GM15510 (cell line): ENCODE data around the gene RNF17.

Experiments used
- POLR2A ChIP-seq: IDR thresholded peaks from 3 replicates; pipeline ENCODE4 v1.6.1; 2011; ENCODE audit warnings: borderline replicate concordance; ENCODE audit not compliant: insufficient read length; ENCODE audit errors: extremely low read depth

The RNF17 gene

DNA sequence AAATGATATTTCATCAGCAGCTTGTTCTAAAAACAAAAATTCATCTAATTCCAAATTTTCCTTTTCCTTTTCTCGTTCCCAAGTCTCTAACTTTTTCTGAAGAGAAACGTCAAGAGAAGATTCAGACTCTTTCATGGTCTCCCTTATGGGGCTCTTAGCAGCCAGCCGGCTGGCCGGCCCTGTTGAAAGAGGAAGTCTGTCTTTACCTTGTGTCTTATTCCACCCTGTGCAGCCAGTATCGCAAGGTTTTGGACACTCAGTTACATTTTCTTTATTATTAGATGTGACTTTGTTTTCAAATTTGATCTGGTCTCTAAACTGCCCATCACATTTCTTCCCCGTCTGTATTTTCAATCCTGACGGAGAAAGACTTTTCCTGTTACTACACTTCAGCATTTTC, 142.3 kb downstream of the RNF17 start:
- no peak for TF ChIP-seq POLR2A

DNA sequence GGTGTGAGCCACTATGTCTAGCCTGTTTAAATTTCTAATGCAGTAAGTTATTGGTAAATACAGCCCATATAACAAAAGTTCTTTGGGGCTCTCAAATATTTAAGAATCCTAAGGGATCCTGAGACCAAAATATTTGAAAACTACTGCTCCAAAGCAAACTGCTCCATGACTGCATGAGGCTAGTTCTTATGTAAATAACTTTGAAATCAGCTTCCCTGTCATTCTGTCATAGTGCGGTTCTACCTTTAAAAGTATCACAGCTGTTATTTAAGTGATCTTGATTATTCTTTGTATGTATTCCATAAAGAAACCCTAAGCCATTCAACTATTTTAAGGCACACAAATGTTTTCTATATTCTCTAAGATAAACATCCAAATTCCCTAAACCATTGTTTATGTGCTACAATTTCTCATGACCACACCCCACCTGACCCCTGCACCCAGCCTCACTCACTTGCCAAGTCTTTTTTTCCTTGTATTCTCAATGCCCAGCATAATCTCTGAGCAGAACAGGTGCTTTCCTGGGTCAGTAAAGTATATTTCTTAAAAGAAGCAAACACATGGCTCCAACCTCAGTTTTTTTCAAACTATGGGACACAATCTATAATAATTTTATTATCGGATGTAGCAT, 146.6 kb downstream of the RNF17 start:
- no peak for TF ChIP-seq POLR2A

DNA sequence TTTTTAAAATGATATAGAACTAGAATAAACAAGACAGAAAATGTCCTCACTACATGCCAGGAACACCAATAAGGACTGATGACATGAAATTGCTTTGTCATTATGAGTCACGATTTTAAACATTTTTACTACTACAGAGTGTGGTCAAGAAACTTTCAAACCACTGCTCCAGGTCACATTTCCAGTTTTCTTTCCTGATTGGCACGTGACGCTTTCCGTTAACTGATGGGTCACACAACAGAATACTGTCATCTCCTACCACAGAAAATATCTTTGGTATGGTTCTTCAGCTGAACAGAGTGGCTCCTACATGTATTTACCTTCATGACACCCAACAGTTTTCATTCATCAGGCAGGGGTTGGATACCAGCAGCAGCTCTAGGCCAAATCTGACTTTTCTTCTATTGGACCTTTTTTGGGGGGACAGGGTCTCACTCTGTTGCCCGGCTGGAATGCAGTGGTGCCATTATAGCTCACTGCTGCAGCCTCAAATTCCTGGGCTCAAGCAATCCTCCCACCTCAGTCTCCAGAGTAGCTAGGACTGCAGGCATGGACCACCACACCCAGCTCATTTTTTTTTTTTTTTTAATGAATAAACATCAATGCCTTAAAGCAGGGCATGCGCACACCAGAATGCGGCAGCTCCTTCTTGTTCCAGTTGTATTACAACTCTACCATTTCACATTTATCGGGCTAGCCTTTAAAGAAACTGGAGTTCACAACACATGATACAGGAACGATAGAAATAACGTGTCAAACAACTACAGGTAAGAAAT, 147.4 kb downstream of the RNF17 start:
- TF ChIP-seq POLR2A, result no peak

DNA sequence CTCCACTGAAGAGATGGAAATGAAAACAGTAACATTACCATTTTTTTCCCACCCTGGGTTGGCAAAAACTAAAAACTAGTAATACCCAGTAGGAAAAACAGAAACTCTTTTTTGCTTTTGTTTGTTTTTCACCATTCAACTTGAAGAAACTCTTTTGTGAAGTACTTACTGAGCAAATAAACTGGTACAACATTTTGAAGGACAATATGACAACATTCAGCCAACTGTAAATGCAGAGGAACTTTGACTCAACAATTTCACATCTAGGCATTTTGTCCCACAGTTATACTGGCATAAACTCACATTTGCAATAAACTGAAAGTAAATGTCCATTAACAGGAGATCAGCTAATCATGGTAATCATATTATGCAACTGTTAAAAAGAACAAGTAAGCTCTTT, 152.5 kb downstream of the RNF17 start:
- no peak for TF ChIP-seq POLR2A

DNA sequence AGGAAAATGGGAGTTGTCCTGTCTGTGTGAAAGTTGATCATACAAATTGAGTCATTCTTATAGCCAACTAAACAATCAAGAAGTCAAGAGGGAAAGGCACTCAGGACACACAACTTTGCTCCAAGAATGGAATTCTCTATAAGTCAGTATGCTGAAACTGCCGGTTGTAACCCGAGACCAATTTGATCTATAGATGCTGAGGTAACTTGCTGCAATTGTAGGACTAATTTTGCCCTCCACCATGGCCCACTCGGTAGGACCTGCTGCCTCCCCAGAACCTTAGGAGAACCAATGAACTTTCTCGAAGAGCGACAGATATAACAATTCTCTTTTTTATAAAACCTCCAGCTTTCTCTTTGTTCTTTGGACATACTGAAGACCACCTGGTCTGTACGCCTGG, 157.0 kb downstream of the RNF17 start:
- no peak for TF ChIP-seq POLR2A

DNA sequence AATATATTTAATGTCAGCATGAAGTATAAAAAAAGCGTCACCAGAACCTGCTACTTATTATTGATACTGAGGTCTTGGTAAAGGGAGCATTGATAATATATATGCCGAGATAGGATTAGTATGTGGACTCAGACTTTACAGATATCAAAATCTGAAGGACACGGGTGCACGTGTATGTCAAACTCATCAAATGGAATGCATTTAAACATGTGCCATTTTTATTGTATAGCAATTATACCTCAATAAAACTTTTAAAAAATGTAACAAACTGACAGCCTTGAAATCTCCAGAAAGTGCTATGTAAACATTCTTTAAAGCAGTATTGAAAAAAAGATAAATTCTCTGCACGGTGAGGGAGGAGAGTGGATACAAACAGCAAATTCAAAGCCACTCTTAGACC, 157.9 kb downstream of the RNF17 start:
- no peak for TF ChIP-seq POLR2A

DNA sequence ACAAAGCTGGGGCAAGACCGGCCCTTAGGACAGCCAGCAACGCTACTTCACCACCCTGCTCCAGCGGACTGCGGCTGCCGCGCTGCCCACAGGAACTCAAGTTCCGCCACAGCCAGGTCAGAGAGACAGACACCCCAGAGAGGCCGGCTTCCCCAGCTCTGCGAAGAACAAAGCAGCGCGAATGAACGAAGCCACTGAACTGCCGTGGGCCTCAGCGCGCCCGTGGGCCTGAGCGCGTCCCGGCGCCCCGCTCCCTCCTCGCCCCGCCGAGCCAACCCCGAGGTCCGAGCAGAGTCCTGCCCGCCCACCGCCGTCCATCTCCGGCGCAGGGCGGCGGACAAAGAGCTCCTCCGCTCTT, 158.4 kb downstream of the RNF17 start:
- TF ChIP-seq POLR2A, result no peak

DNA sequence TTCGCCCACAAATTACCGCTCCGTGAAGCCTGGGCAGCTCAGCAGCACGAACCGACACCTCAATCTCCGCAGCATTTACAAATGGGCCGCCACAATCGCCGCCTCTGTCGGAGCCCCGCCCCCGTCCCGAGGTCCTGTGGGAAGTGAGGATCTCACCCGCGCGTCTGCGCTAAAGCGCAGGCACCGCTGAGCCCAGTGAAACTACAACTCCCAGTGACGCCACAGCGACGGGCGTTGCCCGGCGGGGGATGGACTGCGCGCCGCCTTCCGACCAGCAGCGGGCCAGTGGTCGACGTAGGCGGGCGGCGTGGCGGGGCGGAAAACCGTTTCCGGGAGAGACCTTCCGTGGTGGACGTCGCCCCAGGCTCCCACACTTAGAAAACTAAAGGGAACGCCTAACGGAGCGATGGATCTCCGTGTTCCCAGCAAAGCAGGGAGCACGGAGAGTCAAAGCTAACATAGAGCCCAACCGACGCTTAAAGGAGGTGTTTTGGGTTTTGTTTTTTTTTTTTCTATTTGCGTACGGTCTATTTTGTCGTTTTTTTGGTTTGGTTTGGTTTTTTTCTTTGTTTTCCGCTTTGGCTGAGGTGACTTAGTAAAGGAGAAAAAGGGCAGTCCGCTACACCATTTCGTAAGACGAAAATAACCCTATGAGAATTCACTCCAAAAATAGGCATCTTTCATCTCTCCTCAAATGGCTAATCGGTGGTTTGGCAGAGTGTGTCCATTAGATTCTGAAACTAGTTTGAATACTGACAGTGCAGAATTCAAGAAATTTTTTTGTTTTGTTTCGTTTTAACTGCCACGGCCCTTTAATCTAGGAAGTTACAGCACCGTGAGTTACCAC, 159.0 kb downstream of the RNF17 start:
- peak; percentile 76 for TF ChIP-seq POLR2A

DNA sequence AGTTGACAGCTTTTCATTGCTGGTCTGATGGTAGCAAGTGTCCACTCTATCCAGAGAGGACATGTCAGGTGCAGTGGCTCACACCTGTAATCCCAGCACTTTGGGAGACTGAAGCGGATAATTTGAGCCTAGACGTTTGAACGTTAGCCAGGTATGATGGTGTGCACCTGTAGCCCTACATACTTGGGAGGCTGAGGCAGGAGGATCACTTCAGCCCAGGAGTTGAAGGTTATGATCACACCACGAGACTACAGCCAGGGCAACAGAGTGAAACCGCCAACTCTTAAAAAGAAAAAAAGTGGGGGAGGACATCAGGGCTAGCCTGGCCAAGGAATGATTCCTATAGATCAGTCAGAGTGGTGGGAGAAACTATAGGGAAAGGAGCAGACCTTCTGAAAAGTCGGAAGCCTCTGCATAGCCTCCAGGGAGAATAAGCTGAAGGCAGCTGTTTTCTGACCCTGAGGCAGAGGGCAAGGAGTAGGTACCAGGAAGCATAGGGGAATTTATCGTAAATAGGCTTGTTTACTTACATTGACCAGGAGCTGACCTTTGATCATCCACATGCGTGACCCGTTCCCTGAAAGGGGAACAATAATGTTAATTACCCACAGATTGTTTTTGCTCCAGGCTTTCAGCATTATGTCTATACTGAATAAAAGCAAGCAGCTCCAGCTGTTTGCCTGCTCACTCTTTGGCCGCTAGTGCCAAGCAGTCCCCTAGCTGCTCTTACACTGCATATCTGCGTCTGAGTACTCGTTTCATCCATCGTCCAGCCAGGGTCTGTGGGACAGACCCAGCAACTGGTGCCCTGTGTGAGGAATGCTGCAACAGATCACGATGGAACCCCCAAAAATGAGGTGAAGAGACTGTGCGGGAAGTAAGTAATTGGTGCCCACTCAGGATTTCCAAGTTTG, 161.6 kb downstream of the RNF17 start:
- no peak for TF ChIP-seq POLR2A

DNA sequence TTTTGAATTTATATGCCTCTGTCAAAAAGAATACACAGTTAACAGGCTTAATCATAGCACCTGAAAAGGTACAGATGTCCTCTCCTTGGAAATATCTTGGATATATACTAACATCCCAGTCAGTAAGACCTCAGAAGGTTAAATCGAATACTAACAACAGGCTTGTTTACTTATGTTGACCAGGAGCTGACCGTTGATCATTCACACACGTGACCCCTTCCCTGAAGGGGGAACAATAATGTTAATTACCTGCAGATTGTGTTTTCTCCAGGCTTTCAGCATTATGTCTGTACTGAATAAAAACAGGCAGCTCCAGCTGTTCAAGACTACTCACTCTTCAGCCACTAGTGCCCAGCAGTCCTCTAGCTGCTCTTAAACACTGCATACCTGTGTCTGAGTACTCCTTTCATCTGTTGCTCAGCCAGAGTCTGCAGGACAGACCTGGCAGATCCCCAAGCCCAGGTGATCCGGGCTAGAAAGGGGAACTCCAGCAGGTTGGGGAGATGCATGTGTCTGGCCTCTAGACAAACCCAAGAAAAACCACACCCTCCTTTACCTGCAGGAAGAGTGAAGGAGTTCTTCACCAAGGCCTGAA, 163.9 kb downstream of the RNF17 start:
- TF ChIP-seq POLR2A, result no peak

DNA sequence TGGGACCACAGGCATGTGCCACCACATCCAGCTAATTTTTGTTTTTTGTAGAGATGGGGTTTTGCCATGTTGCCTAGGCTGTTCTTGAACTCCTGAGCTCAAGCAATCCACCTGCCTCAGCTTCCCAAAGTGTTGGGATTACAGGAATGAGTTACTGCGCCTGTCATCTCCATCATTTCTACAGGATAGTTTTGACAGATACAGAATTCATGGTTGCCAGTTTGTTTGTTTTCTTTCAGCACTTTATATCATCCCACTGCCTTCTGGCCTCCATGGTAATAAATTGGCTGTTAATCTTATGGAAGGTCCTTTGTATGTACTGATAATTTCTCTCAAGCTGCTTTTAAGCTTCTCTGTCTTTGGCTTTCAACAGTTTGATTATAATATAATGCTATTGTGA, 165.2 kb downstream of the RNF17 start:
- no peak for TF ChIP-seq POLR2A
